ENCODE data around the gene ZNF438. TPM values are rescaled to one million over a fixed set of nuclear protein-coding genes. Genes with fewer than 3 reads are reported as not detected.

Gene ZNF438
- total and polyA plus RNA-seq, 2 donors (not counting 1 experiment from before 2014, with no cell fraction given): 4.7 to 6.6 TPM

DNA sequence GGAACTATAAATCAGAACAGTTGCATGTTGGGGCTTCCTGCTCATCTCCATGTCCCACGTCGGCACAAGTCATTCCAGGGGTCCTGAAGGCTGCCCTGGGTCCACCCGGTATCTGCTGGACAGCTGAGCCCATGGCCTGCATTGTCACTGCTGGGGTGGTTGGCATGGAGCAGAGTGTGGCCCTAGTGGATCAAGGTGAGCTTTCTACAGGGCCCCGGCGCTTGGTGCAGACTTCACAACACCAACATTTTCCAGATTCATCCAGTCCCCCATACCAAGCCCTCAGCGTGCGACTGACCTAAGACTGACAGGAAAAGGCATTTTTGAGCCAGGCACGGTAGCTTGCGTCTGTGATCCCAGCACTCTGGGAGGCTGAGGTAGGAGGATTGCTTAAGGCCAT is 226.6 kb downstream of the ZNF438 start:
- no peak overlapping the region for H3K27ac ChIP-seq (ENCODE audit: insufficient read depth, low read length)
- no peaks in the 10 kb centered on the region for H3K27me3 ChIP-seq (ENCODE audit: control insufficient read depth, insufficient read depth, low read length)
- H3K9me3 ChIP-seq (ENCODE audit: control insufficient read depth, insufficient read depth, low read depth, low read length): no peaks in the 10 kb centered on the region
- H4K20me1 ChIP-seq (ENCODE audit: control insufficient read depth, extremely low read depth, insufficient read depth, low read length): no peaks in the 10 kb centered on the region
- H3K4me2 ChIP-seq (ENCODE audit: extremely low read depth, insufficient read depth, low read length): no peak overlapping the region
- no peaks in the 10 kb centered on the region for H3K36me3 ChIP-seq (ENCODE audit: control insufficient read depth, insufficient read depth, low read length)
- no peak overlapping the region for H3K4me3 ChIP-seq (replicated peaks in 1 of 4; ENCODE audit: control extremely low read depth in 1 of 4, insufficient read depth in 1 of 4, low read depth in 3 of 4, low read length in 4 of 4)
- H2AFZ ChIP-seq (ENCODE audit: low read length): no peak overlapping the region
- no peak for DNase-seq (ENCODE audit: low read depth in 2 of 2)
- H3K79me2 ChIP-seq (ENCODE audit: control insufficient read depth, insufficient read depth, low read length): no peaks in the 10 kb centered on the region
- H3K9ac ChIP-seq (ENCODE audit: insufficient read depth, low read length): no peak overlapping the region
- H3K4me1 ChIP-seq (ENCODE audit: control insufficient read depth, extremely low read depth, insufficient read depth, low read length): peaks cover 17% of the 10 kb centered on the region
- TF ChIP-seq EZH2 (IDR thresholded peaks at IDR 0.05; ENCODE audit: low read length, missing control alignments) (no peak), CTCF (conservative IDR thresholded peaks at IDR 0.05 in 1 of 2, IDR thresholded peaks at IDR 0.05 in 1 of 2; ENCODE audit: low read depth in 1 of 2, low read length in 2 of 2) (no peak)

DNA sequence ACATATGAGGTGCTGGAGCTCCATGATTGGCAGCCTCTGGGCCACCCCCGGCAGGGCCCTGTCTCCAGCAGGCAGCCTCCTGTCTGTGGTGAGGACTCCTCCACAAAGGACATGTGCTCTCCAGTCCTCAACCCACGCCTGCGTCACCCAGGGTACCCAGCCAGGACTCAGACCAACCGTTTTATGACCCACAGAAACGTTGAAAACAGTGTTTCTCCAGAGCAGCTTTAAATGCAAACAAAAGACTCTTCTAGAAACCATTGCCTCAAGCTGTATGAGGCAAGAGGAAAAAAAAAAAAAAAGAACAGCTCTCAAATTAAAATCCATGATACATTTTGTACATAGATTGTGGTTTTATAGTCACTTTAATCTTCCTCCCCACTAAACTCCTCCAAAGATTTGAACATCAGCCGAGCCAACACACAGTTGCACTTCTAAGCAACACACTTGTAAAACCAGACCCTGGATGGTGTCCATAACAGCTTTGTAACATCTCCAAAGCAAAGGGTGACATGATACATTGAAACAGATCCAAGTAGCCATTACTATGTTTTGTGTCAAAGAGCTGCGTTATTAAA is 227.1 kb downstream of the ZNF438 start:
- Histone ChIP-seq H3K27me3 (ENCODE audit: control insufficient read depth, insufficient read depth, low read length) (no peaks in the 10 kb centered on the region), H3K4me3 (replicated peaks in 1 of 4; ENCODE audit: control extremely low read depth in 1 of 4, insufficient read depth in 1 of 4, low read depth in 3 of 4, low read length in 4 of 4) (no peak overlapping the region), H3K9me3 (ENCODE audit: control insufficient read depth, insufficient read depth, low read depth, low read length) (no peaks in the 10 kb centered on the region), H3K4me1 (ENCODE audit: control insufficient read depth, extremely low read depth, insufficient read depth, low read length) (peaks cover 17% of the 10 kb centered on the region), H2AFZ (ENCODE audit: low read length) (no peak overlapping the region), H4K20me1 (ENCODE audit: control insufficient read depth, extremely low read depth, insufficient read depth, low read length) (no peaks in the 10 kb centered on the region), H3K36me3 (ENCODE audit: control insufficient read depth, insufficient read depth, low read length) (no peaks in the 10 kb centered on the region), H3K9ac (ENCODE audit: insufficient read depth, low read length) (no peak overlapping the region), H3K27ac (ENCODE audit: insufficient read depth, low read length) (no peak overlapping the region), H3K4me2 (ENCODE audit: extremely low read depth, insufficient read depth, low read length) (no peak overlapping the region), H3K79me2 (ENCODE audit: control insufficient read depth, insufficient read depth, low read length) (no peaks in the 10 kb centered on the region)
- TF ChIP-seq EZH2 (IDR thresholded peaks at IDR 0.05; ENCODE audit: low read length, missing control alignments) (no peak), CTCF (conservative IDR thresholded peaks at IDR 0.05 in 1 of 2, IDR thresholded peaks at IDR 0.05 in 1 of 2; ENCODE audit: low read depth in 1 of 2, low read length in 2 of 2) (no peak)
- DNase-seq (ENCODE audit: low read depth in 2 of 2): peak; percentile 52 to 73

DNA sequence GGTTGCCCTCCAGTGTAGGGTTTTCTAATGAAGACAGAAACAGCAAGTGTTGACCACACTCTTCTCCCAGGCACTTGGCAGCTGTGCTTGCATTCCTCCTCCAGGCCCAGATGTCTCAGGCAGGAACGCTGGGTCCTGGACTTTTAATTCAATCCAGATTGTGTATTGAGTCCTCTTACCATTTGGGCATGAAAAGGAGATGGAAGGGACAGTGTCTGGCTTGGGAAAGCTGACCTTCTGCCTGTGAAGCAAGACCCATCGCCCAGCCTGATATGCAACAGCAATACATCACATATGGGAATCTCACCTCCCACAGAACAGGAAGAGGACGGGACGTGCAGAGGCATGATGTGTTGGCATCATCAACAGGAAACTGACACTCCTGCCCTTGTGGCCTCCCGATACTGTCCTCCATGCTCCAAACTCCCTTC is 227.8 kb downstream of the ZNF438 start:
- Histone ChIP-seq H3K79me2 (ENCODE audit: control insufficient read depth, insufficient read depth, low read length) (no peaks in the 10 kb centered on the region), H3K27me3 (ENCODE audit: control insufficient read depth, insufficient read depth, low read length) (no peaks in the 10 kb centered on the region), H4K20me1 (ENCODE audit: control insufficient read depth, extremely low read depth, insufficient read depth, low read length) (no peaks in the 10 kb centered on the region), H3K9ac (ENCODE audit: insufficient read depth, low read length) (no peak overlapping the region), H3K27ac (ENCODE audit: insufficient read depth, low read length) (peak overlapping the region; percentile 46), H3K9me3 (ENCODE audit: control insufficient read depth, insufficient read depth, low read depth, low read length) (no peaks in the 10 kb centered on the region), H2AFZ (ENCODE audit: low read length) (peak overlapping the region; percentile 55), H3K4me2 (ENCODE audit: extremely low read depth, insufficient read depth, low read length) (peak overlapping the region; percentile 72), H3K4me1 (ENCODE audit: control insufficient read depth, extremely low read depth, insufficient read depth, low read length) (peaks cover 17% of the 10 kb centered on the region), H3K4me3 (replicated peaks in 1 of 4; ENCODE audit: control extremely low read depth in 1 of 4, insufficient read depth in 1 of 4, low read depth in 3 of 4, low read length in 4 of 4) (no peak overlapping the region), H3K36me3 (ENCODE audit: control insufficient read depth, insufficient read depth, low read length) (no peaks in the 10 kb centered on the region)
- peak; percentile 59 to 77 for DNase-seq (ENCODE audit: low read depth in 2 of 2)
- TF ChIP-seq CTCF (conservative IDR thresholded peaks at IDR 0.05 in 1 of 2, IDR thresholded peaks at IDR 0.05 in 1 of 2; ENCODE audit: low read depth in 1 of 2, low read length in 2 of 2): no peak
- TF ChIP-seq EZH2 (IDR thresholded peaks at IDR 0.05; ENCODE audit: low read length, missing control alignments): no peak
